ENCODE data around the gene KIAA1210.
"Not testable (repeated sequence)": the region's sequence is repeated elsewhere in the genome, so short reads cannot be mapped to it uniquely, and the experiment has no call there.

The KIAA1210 gene

GRCh38 chrX:119036107-119037029 lies 91.2 kb downstream of the KIAA1210 start:
- Histone ChIP-seq H3K4me3 (replicated peaks; ENCODE audit: low read depth, low read length) (no peak overlapping the region), H3K27me3 (replicated peaks; ENCODE audit: control insufficient read depth, insufficient read depth, low read length) (peaks cover 1% of the 10 kb centered on the region; the same call in 1 of the 2 replicates), H3K36me3 (ENCODE audit: control insufficient read depth, insufficient read depth, low read length) (no peaks in the 10 kb centered on the region)
- DNase-seq (ENCODE audit: extremely low read depth, insufficient read length): no peak
- TF ChIP-seq CTCF (IDR thresholded peaks at IDR 0.05; ENCODE audit: insufficient read depth, low read length, poor library complexity, severe bottlenecking): no peak

- TF ChIP-seq CTCF (IDR thresholded peaks at IDR 0.05; ENCODE audit: insufficient read depth, low read length, poor library complexity, severe bottlenecking): no peak
- Histone ChIP-seq H3K36me3 (ENCODE audit: control insufficient read depth, insufficient read depth, low read length) (no peaks in the 10 kb centered on the region), H3K4me3 (replicated peaks; ENCODE audit: low read depth, low read length) (no peak overlapping the region), H3K27me3 (replicated peaks; ENCODE audit: control insufficient read depth, insufficient read depth, low read length) (no peaks in the 10 kb centered on the region)
- DNase-seq (ENCODE audit: extremely low read depth, insufficient read length): no peak
These were observed 96.6 kb downstream of the KIAA1210 start for GRCh38 chrX:119030990-119031389.

DNA sequence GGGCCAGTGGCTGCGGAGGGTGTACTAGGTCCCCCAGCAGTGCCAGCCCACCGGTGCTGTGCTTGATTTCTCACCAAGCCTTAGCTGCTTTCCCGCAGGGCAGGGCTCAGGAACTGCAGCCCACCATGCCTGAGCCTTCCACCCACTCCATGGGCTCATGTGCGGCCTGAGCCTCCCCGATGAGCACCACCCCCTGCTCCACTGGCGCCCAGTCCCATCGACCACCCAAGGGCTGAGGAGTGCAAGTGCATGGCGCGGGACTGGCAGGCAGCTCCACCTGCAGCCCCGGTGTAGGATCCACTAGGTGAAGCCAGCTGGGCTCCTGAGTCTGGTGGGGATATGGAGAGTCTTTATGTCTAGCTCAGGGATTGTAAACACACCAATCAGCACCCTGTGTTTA lies 98.0 kb downstream of the KIAA1210 start:
- not testable (repeated sequence) for DNase-seq (ENCODE audit: extremely low read depth, insufficient read length); H3K4me3 ChIP-seq (replicated peaks; ENCODE audit: low read depth, low read length); H3K27me3 ChIP-seq (replicated peaks; ENCODE audit: control insufficient read depth, insufficient read depth, low read length); H3K36me3 ChIP-seq (ENCODE audit: control insufficient read depth, insufficient read depth, low read length)

GRCh38 chrX:119028733-119029330 lies 98.8 kb downstream of the KIAA1210 start:
- no peaks in the 10 kb centered on the region for H3K27me3 ChIP-seq (replicated peaks; ENCODE audit: control insufficient read depth, insufficient read depth, low read length)
- DNase-seq (ENCODE audit: extremely low read depth, insufficient read length): no peak
- no peak for TF ChIP-seq CTCF (IDR thresholded peaks at IDR 0.05; ENCODE audit: insufficient read depth, low read length, poor library complexity, severe bottlenecking)
- no peaks in the 10 kb centered on the region for H3K36me3 ChIP-seq (ENCODE audit: control insufficient read depth, insufficient read depth, low read length)
- no peak overlapping the region for H3K4me3 ChIP-seq (replicated peaks; ENCODE audit: low read depth, low read length)
